Activated CD4-positive, CD25-positive, alpha-beta regulatory T cell treated with anti-CD3 and anti-CD28 coated beads, Interleukin-2, amount 50 U/mL, for 72 hours (primary cell): ENCODE data around the gene DLGAP1.

Experiments used
- DNase-seq: peaks from one replicate; pipeline ENCODE4 v3.0.0; 2021

Gene DLGAP1

DNA sequence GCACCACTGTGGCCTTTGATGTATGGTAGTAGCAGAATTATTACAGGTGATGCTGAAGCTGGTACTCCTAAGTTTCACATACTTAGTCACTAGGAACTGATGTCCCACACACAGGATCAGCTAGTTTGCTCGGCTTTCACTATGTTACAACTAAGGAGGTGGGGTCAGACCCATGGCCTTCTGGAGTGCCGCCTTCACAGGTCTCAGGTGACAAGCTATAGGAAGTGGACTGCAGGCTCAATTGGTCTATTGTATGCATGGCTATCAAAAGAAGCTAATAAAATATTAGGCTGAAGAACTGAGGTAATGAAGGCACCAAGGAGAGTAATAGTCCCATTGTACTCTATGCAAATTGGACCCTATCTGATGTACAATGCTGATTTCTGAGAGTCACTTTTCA, 170.6 kb downstream of the DLGAP1 start:
- no peak for DNase-seq

DNA sequence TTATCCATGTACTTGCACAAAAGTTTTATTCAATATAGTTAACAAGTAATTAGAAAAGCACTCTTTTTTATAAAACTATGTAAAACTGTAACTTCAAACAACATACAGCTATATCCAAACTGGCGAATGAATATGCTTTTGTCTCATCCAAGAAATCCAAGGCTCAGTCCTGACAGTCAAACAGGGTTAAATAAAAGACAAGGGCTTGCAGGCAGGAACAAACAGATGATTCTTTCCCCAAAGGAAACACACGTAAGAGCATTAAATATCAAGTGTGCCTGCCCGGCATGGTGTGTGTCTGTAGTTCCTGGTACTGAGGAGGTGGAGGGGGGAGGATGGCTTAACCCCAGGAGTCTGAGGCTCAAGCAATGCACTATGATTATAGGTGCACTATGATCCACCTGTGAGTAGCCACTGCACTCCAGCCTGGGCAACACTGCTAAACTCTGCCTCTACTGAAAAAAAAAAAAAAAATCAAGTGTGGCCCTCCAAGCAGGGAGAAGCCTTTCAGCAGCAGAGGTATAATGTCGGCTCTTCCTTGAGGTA, 171.3 kb downstream of the DLGAP1 start:
- no peak for DNase-seq

DNA sequence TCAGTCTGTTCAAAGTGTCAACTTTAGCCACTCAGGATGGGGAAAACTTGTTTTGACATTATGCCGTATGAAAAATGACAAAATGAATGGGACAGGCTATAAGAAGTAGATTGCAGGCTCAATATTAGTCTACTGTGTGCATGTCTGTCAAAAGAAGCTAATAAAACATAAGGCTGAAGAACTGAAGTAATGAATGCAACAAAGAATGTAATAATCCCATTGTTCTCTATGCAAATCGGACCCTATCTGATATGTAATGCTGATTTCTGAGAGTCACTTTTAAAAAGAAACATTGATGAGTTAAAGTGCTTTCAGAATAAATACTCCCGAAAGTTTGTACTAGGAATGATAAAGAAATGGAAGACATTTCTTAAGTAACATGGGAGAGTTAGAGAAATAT, 172.2 kb downstream of the DLGAP1 start:
- no peak for DNase-seq

DNA sequence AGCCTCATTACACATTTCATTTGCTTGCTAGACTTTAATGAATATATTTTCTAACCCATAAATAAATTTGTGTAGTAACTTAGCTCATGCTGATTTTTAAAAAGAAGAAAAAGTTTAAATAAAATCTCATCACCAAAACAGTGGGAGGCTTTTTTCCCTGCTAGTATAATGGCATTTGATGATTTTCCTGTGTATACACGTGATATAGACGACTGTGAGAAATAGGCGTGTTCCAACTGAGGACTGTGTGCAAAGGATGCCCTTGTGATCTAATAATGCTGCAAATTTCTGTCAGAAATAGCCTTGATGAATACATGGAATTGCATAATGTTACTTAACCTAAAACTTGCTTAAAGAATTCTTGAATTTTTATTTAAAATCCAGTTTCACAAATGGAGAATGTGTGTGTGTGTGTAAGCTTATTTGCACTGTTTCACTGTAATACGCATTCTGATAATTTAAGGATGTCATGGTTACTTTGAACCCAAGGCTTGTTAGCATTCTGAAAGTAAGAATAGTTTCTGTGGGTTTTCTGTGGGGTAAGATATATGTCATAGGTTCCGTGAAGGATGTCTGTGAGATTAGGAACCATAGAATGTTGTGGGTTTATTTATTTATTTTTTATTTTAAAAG, 178.0 kb downstream of the DLGAP1 start:
- no peak for DNase-seq

DNA sequence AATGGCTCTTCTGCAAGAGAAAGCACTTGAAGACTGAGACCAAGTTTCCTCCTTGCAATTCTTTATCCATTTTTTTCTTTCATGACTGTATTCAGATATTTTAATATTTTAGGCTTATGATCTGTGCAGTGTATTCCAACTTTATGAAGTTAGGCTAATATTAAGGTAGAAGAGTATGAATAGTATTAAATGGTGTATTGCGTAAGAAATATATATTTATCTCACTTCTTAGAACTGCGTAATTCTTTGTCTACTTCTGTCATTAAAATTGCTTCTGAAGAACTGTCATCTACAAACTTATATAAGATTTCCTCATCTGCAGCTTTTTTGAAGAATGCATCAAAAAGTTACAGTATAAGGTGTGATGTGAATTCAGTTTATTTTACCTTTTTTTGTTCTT, 183.2 kb downstream of the DLGAP1 start:
- DNase-seq, result no peak

DNA sequence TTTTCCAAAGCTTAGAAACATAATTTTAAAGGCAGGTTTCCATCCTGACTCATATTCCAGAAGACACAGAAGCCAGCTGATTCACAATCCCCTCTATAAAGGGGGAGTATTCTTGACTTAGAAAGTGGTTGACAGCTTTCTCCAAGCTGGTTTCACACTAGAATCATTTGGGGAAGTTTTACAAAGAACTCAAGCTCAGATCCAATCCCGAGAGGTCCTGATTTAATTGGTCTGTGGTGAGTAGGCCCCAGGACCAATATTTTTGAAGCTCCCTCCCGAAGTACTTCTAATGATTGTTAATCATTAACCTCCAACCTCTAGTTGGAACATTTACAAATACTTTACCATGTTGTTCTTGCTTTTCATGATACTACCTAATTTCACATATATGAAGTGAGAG, 184.1 kb downstream of the DLGAP1 start:
- DNase-seq, result no peak

DNA sequence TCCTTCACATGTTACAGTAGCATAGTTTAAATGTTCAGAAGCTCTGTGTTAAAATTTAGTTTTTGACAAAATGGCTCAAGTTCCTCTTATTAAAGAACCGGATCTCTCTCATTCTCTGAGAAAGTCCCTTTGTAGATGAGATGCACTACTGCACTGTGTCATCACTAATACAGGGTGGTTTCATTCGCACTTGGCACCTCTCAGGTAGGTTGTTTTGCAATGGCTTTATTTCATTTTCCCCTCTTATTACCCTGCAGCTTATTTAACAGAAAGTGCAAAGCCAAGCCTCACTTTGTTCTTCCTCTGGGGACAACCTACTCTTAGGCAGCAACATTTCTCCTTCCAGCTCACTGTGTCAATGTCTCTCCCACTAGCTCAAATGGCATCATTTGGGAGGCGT, 185.1 kb downstream of the DLGAP1 start:
- DNase-seq, result no peak

DNA sequence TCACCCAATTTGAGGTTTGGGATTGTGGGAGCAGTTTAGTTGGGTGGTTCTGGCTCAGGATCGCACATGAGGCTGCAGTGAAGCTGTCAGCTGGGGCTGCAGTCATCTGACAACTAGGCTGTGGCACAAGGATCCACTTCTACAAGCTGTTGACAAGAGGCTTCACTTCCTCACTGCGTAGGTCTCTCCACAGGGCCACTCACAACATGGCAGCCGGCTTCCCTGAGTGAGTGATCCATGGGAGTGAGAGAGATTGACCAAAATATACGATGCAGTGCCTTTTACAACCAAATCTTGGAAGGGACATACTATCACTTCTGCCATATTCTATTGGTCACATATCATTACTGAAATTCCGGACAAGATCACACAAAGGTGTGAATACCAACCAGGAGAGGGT, 187.5 kb downstream of the DLGAP1 start:
- no peak for DNase-seq

DNA sequence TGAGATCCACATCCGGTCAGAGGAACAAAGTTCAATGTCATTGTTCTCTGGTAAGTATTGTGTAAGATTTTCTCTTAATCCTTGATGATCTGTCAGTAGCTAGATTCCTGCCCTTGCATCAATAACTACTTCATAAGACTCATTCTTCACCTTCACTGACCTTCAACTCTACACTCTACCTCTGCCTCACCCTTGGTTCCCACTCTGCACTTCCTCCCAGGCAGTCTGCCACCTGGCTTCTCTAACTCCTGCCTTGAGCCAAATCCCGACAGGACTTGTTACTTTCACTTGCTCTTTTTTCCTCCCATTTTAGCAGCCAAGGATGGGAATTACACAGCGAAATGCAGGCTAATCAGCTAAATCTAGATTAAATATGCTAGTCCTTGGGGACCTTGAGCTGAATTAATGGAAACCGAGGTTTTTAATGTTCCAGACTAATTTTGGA, 190.7 kb downstream of the DLGAP1 start:
- no peak for DNase-seq

DNA sequence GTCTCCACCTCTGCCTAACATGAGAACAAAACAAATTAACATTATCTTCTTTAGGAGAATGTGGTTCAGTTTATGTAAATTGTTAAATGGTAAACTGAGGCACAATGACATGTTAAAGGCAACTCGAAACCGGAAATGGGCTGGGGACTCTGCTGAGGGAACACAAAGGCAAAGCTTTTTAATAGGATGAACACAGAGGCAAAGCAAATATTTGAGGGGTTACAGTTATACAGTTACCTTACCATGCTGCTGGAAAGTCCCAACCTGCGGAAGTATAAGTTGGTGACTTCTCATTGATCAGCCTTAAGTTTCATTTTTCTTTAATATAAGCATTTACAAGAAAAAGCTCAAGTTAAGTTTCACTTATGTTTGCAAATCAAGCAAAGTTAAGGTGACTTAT, 195.0 kb downstream of the DLGAP1 start:
- no peak for DNase-seq

DNA sequence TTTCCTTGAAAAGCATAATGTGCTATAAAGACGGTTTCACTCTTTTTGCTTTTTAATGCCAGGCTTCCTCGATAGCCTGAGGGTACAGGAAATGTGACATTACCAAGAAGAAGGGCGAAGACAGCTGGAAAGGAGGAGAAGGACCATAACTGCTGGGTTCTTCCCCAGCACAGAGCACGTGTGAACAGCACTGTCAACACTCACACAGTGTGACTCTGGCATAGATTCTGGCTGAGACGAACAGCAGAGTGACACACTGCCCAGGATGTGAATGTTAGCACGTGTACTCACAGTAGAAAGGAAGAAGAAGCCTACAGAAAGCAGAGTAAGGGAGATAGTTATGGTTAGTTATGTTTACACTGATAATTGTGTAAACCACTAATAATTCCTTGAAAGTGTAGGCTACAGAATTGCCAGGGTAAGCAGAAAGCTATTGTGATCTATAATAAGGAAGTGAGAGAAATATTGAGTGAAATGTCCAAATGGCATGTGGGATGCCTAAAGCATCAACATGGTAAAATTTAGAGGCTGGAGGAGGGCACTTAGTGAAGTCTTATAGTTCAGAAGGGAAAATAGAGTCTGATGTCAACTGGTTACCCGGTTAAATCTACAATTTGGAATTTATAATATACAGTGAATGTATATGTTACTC, 198.2 kb downstream of the DLGAP1 start:
- no peak for DNase-seq

DNA sequence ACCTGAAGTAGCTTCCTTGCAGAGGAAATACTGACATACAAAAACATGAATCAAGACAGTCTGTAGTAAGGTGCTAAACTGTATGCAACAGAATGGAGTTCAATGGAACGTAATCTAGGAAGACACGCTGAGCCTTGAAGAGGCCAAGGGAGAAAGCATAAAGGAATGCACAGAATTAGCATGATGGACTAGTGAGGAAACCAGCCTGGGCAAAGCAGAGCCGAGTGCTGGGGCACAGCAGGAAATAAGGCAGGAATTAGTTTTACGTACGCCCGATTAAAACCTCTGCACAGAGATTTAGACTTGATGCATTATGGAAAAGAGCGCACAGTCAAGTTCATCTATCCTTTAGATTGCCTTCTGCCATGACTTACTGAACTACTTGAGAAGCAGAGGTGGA, 200.3 kb downstream of the DLGAP1 start:
- DNase-seq, result no peak

DNA sequence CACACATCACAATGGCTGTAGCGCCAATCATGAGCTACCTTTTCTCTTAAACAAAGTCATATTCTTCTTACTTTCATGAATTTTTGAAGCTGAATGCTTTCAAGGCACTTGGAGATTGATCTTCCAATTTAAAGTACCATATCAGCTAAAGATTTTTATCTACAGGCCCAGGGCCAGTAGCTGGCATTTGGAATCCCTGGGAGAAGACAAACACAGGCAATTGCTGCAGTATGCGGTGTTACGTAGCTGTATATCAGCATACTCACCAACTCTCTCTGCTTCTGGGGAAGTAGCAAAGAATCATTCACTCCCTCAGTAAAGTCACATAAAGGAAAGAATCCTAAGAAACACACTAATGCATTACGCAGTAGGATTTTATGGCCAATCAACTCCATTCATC, 202.3 kb downstream of the DLGAP1 start:
- DNase-seq, result no peak

DNA sequence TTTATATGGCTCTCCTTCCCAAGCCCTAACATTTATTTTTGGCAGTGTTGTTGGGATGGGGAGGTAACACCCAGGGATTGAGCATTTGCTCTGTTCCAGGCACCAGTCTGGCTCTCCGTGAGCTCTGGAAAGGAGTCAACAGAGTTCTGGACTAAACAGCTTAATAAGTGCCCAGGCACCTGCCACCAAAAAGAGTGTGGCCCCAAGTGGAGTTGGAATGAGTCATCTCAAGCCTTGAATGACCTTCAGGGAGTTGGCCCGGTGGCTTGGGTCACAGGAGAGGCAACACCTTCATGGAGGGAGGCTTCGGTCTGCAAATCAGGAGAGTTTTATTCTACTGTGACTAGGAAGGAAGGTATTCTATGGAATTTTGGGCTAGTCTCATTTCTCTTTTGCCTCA, 203.2 kb downstream of the DLGAP1 start:
- DNase-seq, result no peak

DNA sequence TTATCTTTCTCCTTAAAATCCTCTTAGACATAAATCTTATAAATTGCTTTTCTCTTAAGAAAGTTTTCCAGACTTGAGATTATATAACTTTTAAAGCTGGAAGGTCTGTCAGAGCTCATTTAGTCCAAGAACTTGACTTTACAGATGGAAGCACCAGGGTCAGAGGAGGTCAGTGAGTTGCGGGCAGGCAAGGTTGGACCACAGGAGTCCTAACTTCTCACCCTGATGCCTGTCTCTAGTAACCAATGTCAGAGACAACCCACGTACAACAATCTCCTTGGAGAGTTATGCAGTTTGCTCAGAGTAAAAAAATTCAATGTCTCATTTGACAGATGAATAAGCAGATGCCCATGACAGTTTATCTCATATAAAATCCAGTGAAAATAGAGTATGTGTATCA, 203.9 kb downstream of the DLGAP1 start:
- no peak for DNase-seq

DNA sequence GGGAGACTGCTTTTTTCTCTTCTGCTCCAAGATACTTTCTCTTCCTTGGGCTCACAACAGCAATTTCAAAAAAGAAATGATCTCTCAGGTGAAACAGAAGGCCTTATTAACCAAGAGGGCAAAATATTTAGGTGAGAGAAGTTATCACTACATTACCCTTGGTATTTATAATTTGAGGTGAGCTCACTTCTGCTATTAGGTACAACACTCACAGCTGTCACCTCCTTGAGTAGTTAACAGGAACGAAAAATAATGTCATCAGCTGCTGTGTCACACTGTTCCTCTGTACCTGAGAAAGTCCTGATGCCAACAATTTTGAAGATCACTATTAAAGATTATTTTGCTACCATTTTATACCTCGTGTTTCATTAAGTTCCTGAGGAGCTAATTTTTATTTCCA, 205.0 kb downstream of the DLGAP1 start:
- DNase-seq, result no peak

DNA sequence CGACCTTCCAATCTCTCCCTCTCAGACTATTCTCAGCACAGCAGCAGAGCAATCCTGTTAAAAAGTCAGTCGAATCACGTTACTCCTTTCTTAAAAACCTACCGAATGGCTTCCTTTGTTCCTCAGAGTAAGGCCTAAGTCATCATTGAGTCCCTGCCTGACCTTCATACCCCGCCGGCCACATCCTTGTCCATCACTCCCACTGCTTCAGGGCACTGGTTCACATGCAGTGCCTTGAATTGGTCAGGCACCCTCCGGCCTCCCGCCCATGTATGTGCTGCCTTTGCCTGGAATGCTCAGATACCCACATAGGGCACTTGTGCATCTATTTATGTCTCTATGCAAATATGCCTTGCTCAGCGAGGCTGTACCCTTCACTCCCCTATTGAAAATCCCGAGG, 206.4 kb downstream of the DLGAP1 start:
- DNase-seq, result no peak

DNA sequence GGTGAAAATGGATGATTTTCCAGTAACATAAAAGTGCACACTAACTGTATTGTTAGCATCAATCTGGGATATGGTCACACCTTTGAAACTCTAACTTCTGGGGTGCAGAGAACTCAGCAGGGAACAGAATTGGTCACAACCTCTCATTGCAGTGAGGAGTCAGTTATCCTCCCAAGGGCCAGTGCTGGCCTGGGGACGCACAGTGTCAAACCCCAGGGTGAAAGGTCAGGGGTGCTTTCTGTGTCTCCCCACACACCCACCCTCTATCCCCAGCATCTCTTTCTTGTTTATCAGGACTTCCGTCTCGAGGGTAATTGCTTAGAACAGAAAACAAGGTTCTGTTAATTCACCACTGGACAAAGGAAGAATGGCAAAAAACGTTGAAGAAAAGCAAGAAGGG, 208.7 kb downstream of the DLGAP1 start:
- no peak for DNase-seq

DNA sequence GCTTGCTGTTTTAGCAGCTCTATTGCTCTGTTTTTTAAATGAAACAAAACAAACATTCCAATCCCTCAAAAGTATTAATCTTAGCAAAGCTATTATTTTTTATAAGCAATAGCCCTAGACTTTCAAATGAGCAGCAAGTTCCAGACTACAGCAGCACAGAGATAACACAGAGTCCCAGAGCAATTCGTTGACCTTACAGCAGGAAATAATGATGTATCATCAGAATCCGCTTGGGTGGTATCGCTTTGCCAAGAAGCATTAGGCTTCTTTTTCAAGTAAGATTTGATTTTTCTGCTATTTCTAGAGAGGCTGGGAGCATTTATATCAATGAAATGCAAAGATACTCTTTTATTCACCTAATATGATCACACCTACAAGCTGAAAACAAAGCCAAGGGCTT, 209.7 kb downstream of the DLGAP1 start:
- DNase-seq, result no peak

DNA sequence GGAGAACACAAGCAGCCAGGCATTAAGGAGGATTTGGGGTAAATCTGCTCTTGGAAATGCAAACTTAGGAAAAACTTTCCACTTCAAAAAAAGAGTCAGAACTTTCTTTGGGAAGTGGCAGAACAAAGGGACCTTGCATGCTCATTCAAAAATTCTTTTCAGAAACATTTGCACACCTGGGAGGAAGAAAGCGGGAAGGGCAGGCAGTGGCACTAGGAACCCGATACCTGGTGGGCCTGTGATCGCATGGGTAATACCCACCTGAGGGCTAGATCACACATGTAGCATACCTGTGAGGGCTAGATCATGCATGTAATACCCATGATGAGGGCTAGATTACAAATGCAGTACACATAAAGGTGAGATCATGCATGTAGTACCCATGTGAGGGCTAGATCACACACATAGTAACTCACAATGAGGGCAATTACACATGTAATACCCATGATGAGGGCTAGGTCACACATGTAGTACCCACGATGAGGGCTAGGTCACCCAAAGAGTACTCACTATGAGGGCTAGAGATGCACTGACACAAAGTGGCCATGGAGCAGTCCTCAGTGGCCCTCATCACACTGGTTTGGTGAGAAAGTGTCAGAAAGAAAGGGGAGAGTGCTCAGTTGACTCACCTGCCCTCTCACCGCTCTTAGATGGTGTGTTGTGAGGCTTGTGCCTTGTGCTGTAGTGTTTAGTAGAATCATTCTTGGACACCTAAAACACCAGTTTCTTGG, 212.5 kb downstream of the DLGAP1 start:
- no peak for DNase-seq

DNA sequence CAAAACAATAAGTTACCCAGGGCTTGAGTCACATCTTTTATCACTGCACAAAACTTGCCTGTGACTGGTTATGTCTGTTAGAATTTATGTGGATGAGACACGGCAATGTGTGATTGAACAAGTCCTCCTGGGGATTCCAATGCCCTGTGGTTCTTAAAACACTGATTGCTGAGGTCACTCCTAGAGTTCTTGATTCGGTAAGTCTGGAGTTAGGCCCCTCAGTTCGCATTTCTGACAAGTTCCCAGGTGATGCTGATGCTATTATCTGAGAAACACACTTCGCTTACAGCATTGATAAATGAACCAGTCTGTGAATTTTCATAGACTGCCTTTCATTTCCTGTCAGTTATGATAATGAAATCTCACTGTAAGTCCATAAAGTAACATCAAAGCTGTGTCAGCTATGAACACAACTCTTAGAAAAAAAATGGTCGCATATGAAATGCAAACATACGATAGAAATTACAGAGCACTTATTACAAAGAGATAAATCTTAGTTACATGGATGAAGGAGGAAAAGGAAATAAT, 214.0 kb downstream of the DLGAP1 start:
- no peak for DNase-seq

DNA sequence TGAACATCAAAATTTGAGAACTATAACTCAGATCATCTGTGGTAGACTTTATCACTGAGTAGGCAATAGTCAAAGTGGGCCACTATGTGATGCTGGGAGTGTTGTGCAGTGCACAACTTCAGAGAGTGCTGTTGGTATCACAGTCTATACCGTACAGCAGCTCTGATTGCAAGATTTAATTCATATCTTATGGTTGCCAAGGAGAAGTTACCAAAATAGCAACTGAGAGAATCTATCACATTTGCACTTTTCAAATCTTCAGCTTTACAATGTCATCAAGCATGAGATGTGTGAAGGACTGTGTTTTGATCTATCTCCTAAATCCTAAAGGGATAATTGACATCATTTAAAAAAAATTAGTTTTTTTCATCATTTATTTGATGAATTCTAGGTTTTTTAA, 216.1 kb downstream of the DLGAP1 start:
- DNase-seq, result no peak

DNA sequence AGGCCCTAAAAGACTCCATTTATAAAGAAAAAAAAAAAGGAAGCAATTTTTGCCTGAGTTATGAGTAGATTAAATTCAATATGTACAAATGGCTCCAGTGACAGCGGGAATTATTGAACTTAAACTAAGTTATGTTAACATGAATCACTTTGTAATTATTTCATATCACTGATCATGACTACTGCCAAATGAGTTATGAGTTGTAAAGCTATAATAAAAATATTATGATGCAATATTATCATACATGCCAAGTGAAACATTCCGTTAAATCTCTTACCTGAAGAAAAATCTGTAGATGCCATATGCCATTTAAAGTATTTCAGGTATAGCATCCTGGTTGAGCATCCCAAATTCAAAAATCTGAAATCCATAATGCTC, 217.5 kb downstream of the DLGAP1 start:
- DNase-seq, result no peak
